ENCODE measurements around the gene IFNGR2. TPM values are rescaled to one million over a fixed set of nuclear protein-coding genes. Genes with fewer than 3 reads are reported as not detected.
"Not testable (repeated sequence)": the region's sequence is repeated elsewhere in the genome, so short reads cannot be mapped to it uniquely, and the experiment has no call there.

Gene IFNGR2
- total RNA-seq, 4 donors from 2014 or later: 53.7 to 96.3 (median 67.6) TPM

- DNase-seq: peak in 2 of 3 donors; percentile 69 to 80
- peaks cover 0 to 21% (median 3%) of the 10 kb centered on the region in 3 donors for H3K36me3 ChIP-seq
- TF ChIP-seq POLR2A (IDR thresholded peaks at IDR 0.05) (no peak), CTCF (IDR thresholded peaks at IDR 0.05) (no peak)
- H3K27ac ChIP-seq: peak overlapping the region; percentile 36 to 62 (median 48)
- peaks cover 0 to 8% (median 2%) of the 10 kb centered on the region in 4 donors for H3K4me1 ChIP-seq
- H3K27me3 ChIP-seq: no peaks in the 10 kb centered on the region
- no peaks in the 10 kb centered on the region for H3K9me3 ChIP-seq
- no peak overlapping the region for H3K4me3 ChIP-seq
Measured at GRCh38 chr21:33441489-33442477, 38.6 kb downstream of the IFNGR2 start.

- Histone ChIP-seq H3K4me1 (peaks cover 0 to 8% (median 2%) of the 10 kb centered on the region in 4 donors), H3K27me3 (no peaks in the 10 kb centered on the region), H3K9me3 (no peaks in the 10 kb centered on the region), H3K4me3 (no peak overlapping the region), H3K27ac (peak overlapping the region in 1 of 4 donors; percentile 26), H3K36me3 (peaks cover 0 to 17% (median under 1%) of the 10 kb centered on the region in 3 donors)
- no peak for TF ChIP-seq POLR2A (IDR thresholded peaks at IDR 0.05)
- TF ChIP-seq CTCF (IDR thresholded peaks at IDR 0.05): no peak
- DNase-seq: no peak
Measured at GRCh38 chr21:33443194-33443593, 40.0 kb downstream of the IFNGR2 start.

- no peaks in the 10 kb centered on the region for H3K9me3 ChIP-seq
- H3K36me3 ChIP-seq: peaks cover 0 to 24% (median 0%) of the 10 kb centered on the region in 3 donors
- no peak for DNase-seq
- no peaks in the 10 kb centered on the region for H3K27me3 ChIP-seq
- peaks cover 0 to 8% (median 2%) of the 10 kb centered on the region in 4 donors for H3K4me1 ChIP-seq
- no peak for TF ChIP-seq POLR2A (IDR thresholded peaks at IDR 0.05)
- TF ChIP-seq CTCF (IDR thresholded peaks at IDR 0.05): no peak
- H3K4me3 ChIP-seq: no peak overlapping the region
- H3K27ac ChIP-seq: peak overlapping the region in 1 of 4 donors; percentile 2
Measured at GRCh38 chr21:33444499-33444898, 41.3 kb downstream of the IFNGR2 start.

GRCh38 chr21:33446620-33447019 lies 43.4 kb downstream of the IFNGR2 start:
- DNase-seq, H3K4me1 ChIP-seq, H3K9me3 ChIP-seq, H3K27ac ChIP-seq, H3K4me3 ChIP-seq, H3K27me3 ChIP-seq: not testable (repeated sequence)
- peaks cover 0 to 24% (median 0%) of the 10 kb centered on the region in 3 donors for H3K36me3 ChIP-seq

GRCh38 chr21:33449616-33450015 lies 46.4 kb downstream of the IFNGR2 start:
- TF ChIP-seq CTCF (IDR thresholded peaks at IDR 0.05): no peak
- TF ChIP-seq POLR2A (IDR thresholded peaks at IDR 0.05): no peak
- Histone ChIP-seq H3K27me3 (no peaks in the 10 kb centered on the region), H3K36me3 (peaks cover 0 to 24% (median 0%) of the 10 kb centered on the region in 3 donors), H3K4me1 (peaks cover 0 to 10% (median 3%) of the 10 kb centered on the region in 4 donors), H3K9me3 (no peaks in the 10 kb centered on the region), H3K4me3 (no peak overlapping the region), H3K27ac (no peak overlapping the region)
- no peak for DNase-seq

GRCh38 chr21:33451634-33452071 lies 48.4 kb downstream of the IFNGR2 start:
- H3K4me1 ChIP-seq: peaks cover 0 to 10% (median 3%) of the 10 kb centered on the region in 4 donors
- no peaks in the 10 kb centered on the region for H3K9me3 ChIP-seq
- H3K4me3 ChIP-seq: no peak overlapping the region
- no peaks in the 10 kb centered on the region for H3K27me3 ChIP-seq
- TF ChIP-seq POLR2A (IDR thresholded peaks at IDR 0.05) (peak in 1 of 2 donors; percentile 18), CTCF (IDR thresholded peaks at IDR 0.05) (no peak)
- peak in 1 of 3 donors; percentile 52 for DNase-seq
- H3K36me3 ChIP-seq: peaks cover 0 to 25% (median 0%) of the 10 kb centered on the region in 3 donors
- H3K27ac ChIP-seq: peak overlapping the region in 3 of 4 donors; percentile 1 to 70 (median 60)

Measured in Peyer's patch (tissue), 4 donors.